Lower lobe of right lung (tissue), 2 donors: ENCODE measurements around the gene FSHR. TPM values are rescaled to one million over a fixed set of nuclear protein-coding genes. Genes with fewer than 3 reads are reported as not detected.

ENCODE experiments used
- ATAC-seq, 2 donors: fragments of 200-7000 bp; cut with Tn5 transposase; one replicate each; pipeline ENCODE4 v1.9.1; 2020 to 2022; ENCODE audit warnings: mild to moderate bottlenecking in 2 of 2, moderate library complexity in 2 of 2
- DNase-seq: peaks from one replicate; pipeline ENCODE4 v3.0.0-alpha.2; 2020
- H3K27ac ChIP-seq: fragments of 200-600 bp; one replicate; pipeline ENCODE4 v1.8.0; 2022
- H3K27me3 ChIP-seq: fragments of 200-600 bp; one replicate; pipeline ENCODE4 v1.8.0; 2022; ENCODE audit warnings: low read depth
- H3K36me3 ChIP-seq: fragments of 200-600 bp; one replicate; pipeline ENCODE4 v1.8.0; 2022; ENCODE audit warnings: mild to moderate bottlenecking
- H3K4me1 ChIP-seq: fragments of 200-600 bp; one replicate; pipeline ENCODE4 v1.8.0; 2022
- H3K4me3 ChIP-seq: fragments of 200-600 bp; one replicate; pipeline ENCODE4 v1.8.0; 2022; ENCODE audit warnings: mild to moderate bottlenecking
- H3K9me3 ChIP-seq: fragments of 200-600 bp; one replicate; pipeline ENCODE4 v1.8.0; 2022
- intact Hi-C: fragments of 100-400 bp; cut with DNase I; formaldehyde crosslinking; loops from one replicate; pipeline ENCODE4 v1.11.0; 2022
- total RNA-seq: library from RNA; stranded (reverse); fragmentation: NEBNext Ultra II Directional; extraction: Animal tissue kit (Norgen Biotek cat#: 25700); gene quantifications from one replicate; pipeline ENCODE4 v1.2.1, GENCODE V29; 2021
- TF ChIP-seq, protein P1 (sequence below): fragments of 200-600 bp; IDR thresholded peaks from one replicate; pipeline ENCODE4 v1.8.0; 2022; ENCODE audit warnings: antibody characterized with exemption, mild to moderate bottlenecking
- donor health status: DM: no; HTN: yes; CAD: no; lungs with severe emphysema.

Gene FSHR
- total RNA-seq, 1 donor from 2014 or later, result not detected

DNA sequence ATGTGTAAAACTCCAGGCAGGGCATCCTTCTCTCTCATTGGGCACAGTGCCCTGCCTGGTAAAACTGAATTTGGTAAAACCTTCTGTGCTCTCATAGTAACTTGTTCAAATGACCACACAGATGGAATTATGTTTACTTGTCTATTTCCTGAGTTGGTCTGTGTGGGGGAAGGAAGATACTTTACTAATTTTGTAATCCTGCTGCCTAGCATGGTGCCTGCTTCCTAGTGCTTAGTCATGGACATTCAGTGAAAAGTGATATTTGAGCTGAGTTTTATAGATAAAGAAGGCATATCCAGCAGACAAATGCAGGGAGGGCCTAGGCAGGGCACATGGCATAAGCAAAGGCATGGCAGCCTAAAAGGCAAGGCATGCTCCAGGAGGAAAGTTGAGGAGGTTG lies 199.4 kb downstream of the FSHR start:
- no peak overlapping the region for H3K27ac ChIP-seq
- ATAC-seq, result no peak
- no peaks in the 10 kb centered on the region for H3K27me3 ChIP-seq
- intact Hi-C loops, result no loop called here
- no peaks in the 10 kb centered on the region for H3K9me3 ChIP-seq
- H3K4me1 ChIP-seq, result no peaks in the 10 kb centered on the region
- no peak for DNase-seq
- H3K36me3 ChIP-seq, result no peaks in the 10 kb centered on the region
- TF ChIP-seq, protein P1, sequence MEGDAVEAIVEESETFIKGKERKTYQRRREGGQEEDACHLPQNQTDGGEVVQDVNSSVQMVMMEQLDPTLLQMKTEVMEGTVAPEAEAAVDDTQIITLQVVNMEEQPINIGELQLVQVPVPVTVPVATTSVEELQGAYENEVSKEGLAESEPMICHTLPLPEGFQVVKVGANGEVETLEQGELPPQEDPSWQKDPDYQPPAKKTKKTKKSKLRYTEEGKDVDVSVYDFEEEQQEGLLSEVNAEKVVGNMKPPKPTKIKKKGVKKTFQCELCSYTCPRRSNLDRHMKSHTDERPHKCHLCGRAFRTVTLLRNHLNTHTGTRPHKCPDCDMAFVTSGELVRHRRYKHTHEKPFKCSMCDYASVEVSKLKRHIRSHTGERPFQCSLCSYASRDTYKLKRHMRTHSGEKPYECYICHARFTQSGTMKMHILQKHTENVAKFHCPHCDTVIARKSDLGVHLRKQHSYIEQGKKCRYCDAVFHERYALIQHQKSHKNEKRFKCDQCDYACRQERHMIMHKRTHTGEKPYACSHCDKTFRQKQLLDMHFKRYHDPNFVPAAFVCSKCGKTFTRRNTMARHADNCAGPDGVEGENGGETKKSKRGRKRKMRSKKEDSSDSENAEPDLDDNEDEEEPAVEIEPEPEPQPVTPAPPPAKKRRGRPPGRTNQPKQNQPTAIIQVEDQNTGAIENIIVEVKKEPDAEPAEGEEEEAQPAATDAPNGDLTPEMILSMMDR, result no peak
- H3K4me3 ChIP-seq, result no peak overlapping the region

DNA sequence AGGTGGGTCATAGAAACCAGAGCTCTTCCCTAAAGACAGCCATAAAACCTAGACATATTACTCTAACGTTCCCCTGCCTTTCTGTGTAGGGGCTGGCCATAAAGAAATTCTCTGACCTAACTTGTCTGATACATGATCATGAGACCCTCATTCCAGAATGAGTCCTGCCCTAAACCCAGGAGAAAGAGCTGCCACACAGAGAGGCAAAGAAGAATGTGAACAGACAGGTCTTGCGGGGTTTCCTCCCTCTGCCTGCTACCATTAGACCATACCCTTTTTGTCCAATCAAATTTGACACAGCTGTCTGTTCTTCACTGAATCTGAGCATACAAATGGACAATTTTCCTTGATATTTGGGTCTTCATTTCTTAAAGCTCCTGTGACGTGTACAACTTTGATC lies 200.0 kb downstream of the FSHR start:
- Histone ChIP-seq H3K36me3 (no peaks in the 10 kb centered on the region), H3K9me3 (no peaks in the 10 kb centered on the region), H3K4me3 (no peak overlapping the region), H3K4me1 (no peaks in the 10 kb centered on the region), H3K27me3 (no peaks in the 10 kb centered on the region), H3K27ac (no peak overlapping the region)
- no peak for DNase-seq
- no peak for ATAC-seq
- TF ChIP-seq, protein P1, result no peak
- intact Hi-C loops, result no loop called here

DNA sequence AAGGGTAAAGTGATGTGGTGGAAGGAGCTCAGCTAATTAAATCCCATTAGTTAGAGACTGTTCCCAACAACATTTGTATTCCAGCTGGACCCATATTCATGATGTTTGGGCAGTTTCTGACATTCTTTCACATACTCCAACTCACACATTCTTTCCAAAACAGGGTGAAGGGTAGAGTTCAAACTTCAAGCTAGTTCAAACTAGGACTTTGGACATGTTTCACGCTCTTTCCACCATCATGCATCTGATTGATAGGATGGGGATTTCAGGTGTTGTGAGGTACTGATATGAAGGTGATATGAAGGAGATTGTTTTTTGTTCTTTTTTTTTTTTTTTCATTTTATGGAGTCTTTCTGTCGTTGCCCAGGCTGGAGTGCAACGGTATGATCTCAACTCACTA lies 201.7 kb downstream of the FSHR start:
- no peak overlapping the region for H3K27ac ChIP-seq
- H3K27me3 ChIP-seq, result no peaks in the 10 kb centered on the region
- DNase-seq (no peak), ATAC-seq (no peak)
- no peaks in the 10 kb centered on the region for H3K4me1 ChIP-seq
- intact Hi-C loops, result no loop called here
- TF ChIP-seq, protein P1, result no peak
- no peak overlapping the region for H3K4me3 ChIP-seq
- no peaks in the 10 kb centered on the region for H3K36me3 ChIP-seq
- no peaks in the 10 kb centered on the region for H3K9me3 ChIP-seq

GRCh38 chr2:48952143-48952542 lies 202.2 kb downstream of the FSHR start:
- H3K4me1 ChIP-seq, result no peaks in the 10 kb centered on the region
- H3K4me3 ChIP-seq, result no peak overlapping the region
- H3K9me3 ChIP-seq, result no peaks in the 10 kb centered on the region
- DNase-seq, result no peak
- TF ChIP-seq, protein P1, result no peak
- H3K36me3 ChIP-seq, result no peaks in the 10 kb centered on the region
- H3K27me3 ChIP-seq, result no peaks in the 10 kb centered on the region
- intact Hi-C loops, result no loop called here
- no peak overlapping the region for H3K27ac ChIP-seq
- ATAC-seq, result peak in 1 of 2 donors; percentile 13

- Histone ChIP-seq H3K4me1 (no peaks in the 10 kb centered on the region), H3K36me3 (no peaks in the 10 kb centered on the region), H3K9me3 (no peaks in the 10 kb centered on the region), H3K4me3 (no peak overlapping the region), H3K27ac (no peak overlapping the region), H3K27me3 (no peaks in the 10 kb centered on the region)
- intact Hi-C loops, result loop anchor here (10.0 kb wide), 1 partner anchor 1456 kb away; no protein-coding TSS in a partner anchor
- ATAC-seq (no peak), DNase-seq (no peak)
- TF ChIP-seq, protein P1, result no peak
Measured at GRCh38 chr2:48948400-48949125, 205.8 kb downstream of the FSHR start.
